CMK (cell line): Measurements from ENCODE around the gene THADA.
"Not testable (repeated sequence)": the region's sequence is repeated elsewhere in the genome, so short reads cannot be mapped to it uniquely, and the experiment has no call there.

Source experiments
- DNase-seq: peaks from one replicate; pipeline ENCODE4 v3.0.0-alpha.2; 2010; ENCODE audit warnings: low read depth

THADA gene

DNA sequence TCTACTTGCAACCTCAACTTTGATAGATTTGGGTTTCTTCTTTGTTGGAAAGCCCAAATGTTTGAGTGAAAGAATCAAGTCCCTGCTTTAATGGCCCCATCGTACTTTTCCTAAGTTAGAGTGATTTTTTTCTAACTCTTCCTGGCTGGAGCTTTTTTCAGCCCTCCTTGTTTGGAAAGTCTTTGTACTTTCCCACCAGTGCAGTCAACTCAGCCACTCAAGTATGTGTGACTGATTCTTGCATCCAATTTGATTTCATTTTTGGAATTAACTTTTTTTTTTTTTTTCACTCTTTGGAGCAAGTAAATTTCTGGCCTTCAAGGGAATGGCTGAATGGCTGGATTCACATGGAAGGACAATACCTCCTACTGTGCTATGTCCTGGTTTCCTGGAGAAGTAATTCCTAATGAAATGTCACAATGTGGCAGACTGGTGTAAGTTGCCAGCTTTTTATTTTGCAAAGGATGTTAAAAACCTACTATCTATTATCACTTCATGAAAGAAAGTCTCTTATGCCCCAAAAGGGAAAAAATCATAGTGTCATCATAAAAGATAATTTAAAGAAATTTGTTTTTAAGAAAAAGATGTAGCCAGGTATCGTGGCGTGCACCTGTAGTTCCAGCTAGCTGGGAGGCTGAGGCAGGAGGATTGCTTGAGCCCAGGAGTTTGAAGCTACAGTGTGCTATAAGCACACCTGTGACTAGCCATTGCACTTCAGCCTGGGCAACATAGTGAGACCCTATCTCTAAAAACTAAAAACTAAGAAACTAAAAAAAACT is 293.5 kb downstream of the THADA start:
- no peak for DNase-seq

DNA sequence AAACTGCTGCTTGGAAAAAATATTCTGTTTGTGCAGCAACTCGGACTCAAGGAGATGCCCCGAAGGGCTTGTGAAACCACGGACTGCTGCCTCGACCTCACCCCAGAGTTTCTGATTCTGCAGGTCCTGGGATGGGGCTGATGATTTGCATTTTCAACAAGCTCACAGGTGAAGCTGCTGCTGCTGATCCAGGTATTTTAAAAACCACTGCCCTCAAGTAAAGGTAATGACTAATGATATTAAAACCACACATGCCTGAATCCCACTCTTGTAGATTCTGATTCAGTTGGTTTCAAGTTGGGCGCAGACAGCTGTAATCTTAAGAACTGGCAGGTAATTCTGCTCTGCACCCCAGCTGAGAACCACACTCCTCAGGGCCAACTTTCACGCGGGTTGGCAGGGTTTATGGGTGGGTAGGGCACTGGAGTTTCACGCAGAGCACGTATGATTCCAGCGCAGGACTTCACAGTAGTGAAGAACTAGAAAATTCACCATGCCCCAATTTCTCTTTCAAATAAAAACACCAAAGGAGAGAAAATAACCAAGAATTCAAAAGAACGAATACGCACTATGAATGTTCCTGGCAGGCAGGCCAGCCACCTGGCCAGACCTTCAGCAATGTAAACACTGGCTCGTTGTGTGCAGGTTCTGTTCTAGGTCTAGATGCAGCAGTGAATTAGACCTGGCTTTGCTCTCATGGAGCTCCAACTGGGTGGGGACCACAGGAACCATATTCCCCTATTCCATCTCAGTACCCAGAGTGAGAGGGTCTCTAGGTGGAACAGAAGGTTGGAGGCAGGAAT is 294.9 kb downstream of the THADA start:
- no peak for DNase-seq

DNA sequence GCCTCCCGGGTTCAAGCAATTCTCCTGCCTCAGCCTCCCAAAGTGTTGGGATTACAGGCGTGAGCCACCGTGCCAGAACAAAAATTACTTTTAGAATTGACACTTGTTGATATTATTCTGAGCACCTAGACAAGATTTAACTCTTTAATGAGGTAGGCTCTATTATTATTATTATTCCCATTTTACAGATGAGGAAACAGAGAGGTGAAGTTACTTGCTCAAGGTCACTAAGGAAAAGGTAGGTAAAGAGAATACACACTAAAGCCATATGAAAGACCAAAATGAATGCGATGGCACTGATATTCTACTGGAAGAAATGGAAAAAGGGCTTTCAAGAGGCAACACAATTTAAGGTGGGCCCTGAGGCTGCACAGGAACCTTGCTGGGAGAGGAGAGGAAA is 295.6 kb downstream of the THADA start:
- DNase-seq, result no peak

DNA sequence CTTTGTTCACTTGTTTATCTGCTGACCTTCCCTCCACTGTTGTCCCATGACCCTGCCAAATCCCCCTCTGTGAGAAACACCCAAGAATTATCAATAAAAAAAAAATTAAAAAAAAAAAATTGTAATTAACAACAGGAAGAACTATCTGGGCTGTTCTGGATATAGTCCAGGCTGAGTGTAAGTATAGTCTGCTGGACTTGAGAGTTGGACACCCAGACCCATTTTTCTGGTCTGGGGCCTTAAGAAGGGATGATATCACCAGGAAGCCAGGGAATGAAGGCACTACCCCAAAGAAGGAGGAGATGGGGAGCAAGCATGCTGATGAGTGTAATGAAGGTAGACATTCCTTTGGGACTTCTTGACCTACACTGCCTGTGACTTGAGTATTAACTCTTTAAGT is 297.3 kb downstream of the THADA start:
- no peak for DNase-seq

DNA sequence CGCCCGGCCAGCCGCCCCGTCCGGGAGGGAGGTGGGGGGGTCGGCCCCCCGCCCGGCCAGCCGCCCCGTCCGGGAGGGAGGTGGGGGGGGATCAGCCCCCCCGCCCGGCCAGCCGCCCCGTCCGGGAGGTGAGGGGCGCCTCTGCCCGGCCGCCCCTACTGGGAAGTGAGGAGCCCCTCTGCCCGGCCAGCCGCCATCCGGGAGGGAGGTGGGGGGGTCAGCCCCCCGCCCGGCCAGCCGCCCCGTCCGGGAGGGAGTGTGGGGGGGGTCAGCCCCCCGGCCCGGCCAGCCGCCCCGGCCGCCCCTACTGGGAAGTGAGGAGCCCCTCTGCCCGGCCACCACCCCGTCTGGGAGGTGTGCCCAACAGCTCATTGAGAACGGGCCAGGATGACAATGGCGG is 298.1 kb downstream of the THADA start:
- not testable (repeated sequence) for DNase-seq

DNA sequence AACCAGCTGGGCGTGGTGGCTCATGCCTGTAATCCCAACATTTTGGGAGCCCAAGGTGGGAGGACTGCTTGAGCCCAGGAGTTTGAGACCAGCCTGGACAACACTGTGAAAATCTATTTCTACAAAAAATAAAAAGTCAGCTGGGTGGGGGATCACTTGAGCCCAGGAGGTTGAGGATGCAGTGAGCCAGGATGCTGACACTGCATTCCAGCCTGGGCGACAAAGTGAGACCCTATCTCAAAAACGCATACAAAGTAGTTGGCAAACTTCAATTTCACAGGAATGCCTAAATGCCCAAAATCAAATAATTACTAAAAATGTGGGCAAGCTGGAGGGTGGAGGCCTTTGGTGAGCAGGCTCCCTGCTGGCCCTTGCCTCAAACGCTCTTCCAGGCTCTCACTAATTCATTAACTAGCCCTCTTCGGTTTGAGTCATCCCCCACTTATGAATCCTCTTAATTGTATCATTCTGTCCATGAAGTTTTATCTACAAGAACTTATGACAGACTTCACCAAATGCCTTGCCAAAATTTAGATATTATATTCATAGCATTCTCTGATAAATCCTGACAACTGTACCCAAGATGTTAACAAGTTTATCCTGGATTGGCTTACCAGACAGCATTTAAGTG is 300.8 kb downstream of the THADA start:
- no peak for DNase-seq

DNA sequence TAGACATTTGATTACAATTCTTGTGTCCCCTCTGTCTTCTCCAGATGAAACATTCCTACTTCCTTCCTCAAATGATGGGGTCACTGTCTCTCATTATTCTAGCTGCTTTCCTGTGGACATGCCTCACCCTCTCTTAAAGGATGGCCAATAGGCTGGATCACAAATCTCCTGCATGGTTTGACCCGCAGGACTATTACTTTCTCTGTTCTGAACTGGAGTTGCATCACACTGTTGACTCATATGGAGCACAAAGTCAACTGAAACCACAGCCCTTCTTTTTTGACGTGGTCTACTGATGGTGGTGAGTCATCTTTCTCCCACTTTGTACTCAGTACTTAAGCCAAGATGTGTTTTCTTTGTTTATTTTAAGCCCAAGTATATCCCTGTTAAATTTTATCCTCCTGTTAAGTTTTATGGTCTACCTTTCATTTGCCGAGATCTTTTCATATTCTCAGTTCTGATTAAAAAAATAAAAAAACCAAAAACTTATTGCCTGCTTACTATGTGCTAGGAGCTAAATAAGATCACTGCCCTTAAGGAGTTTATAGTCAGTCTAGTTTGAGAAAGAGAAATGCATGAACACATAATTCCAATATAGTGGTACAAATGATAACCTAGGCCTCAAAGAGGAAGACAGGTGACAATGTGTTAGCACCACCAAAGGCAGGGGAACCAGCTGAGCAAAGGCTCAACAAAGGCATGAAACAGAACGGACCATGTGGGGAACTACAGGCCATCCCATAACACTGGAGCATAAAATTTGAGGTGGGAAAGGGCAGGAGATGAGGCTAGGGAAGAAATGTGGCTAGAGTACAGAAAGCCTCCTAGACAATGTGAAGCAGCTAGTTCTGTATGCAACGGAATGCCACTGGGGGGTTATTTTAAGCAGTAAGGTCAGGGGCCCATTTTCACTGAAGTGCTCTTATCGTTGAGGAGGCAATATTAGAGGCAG is 301.8 kb downstream of the THADA start:
- no peak for DNase-seq

DNA sequence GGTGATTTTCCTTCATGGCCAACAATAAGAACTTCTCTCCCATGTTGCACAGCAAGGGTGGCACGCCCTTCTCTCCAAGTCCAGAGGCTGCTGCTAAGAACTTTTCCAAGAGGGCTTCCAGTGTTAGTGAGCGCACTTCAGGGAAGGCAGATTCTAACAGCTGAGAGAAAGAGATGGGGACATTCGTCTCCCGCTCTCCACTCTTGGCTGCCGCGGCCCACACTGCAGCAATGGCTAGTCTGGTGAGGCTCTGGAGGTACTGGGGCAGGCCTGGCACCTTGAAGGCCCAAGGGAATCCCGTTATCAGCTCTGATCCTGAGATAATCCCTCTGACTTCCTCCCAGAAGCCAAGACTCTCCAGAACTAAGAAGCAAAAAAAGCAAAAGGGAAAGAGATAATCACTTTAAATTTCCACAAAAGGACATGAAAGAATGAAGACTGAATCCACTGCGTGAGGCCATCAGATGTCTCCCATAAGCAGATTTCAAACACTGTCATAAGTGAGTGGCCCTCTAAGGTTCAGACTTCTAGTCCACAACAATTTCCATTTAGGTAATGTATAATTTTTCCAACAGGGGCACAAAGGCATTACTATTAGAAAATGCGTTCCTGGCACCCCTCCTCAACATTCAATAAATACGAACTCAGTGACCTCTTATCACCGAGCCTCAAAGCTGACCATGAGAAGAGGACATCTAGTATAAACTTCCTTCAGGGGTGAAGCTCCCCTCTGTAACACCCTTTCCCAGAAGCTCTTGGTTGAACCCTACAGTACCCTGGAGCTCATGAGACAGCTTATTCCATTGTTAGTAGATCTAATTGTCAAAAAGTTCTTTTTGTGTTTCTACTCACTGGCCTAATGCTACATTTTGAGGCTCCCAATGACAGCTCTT is 302.7 kb downstream of the THADA start:
- no peak for DNase-seq

DNA sequence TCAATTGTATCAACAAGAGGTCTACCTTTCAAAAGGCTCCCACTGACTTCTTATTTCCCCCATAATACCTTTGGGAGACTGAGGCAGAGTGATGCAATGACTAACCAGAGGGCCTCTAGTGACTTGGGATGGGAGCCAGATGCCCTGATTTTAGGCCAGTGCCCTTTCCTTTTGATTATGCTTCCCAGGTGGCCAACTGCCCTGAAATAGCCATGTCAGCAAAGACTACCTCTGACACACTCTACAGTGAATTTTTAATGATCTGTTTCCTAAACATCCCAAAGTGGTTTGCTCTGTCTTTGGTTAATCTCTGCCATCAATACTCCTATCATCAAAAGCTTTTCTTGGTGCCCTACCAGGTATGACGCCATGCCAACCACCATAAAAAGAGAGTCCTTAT is 303.5 kb downstream of the THADA start:
- no peak for DNase-seq

DNA sequence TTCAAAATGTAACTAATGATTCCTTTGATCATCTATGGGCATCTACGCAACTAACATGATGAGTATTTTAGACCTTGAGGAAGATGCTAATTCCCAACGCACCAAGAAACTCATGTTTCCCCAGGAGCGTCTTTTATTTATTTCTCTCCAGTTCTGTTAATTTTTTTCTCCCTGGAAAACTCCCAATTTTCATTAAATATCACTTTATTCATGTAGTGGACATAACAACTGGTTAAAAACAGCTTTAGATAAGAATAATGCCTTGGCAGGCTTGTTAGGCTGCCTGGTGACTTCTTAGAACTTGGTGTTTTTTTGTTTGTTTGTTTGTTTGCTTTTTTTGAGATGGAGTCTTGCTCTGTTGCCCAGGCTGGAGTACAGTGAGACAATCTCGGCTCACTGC is 306.5 kb downstream of the THADA start:
- no peak for DNase-seq

DNA sequence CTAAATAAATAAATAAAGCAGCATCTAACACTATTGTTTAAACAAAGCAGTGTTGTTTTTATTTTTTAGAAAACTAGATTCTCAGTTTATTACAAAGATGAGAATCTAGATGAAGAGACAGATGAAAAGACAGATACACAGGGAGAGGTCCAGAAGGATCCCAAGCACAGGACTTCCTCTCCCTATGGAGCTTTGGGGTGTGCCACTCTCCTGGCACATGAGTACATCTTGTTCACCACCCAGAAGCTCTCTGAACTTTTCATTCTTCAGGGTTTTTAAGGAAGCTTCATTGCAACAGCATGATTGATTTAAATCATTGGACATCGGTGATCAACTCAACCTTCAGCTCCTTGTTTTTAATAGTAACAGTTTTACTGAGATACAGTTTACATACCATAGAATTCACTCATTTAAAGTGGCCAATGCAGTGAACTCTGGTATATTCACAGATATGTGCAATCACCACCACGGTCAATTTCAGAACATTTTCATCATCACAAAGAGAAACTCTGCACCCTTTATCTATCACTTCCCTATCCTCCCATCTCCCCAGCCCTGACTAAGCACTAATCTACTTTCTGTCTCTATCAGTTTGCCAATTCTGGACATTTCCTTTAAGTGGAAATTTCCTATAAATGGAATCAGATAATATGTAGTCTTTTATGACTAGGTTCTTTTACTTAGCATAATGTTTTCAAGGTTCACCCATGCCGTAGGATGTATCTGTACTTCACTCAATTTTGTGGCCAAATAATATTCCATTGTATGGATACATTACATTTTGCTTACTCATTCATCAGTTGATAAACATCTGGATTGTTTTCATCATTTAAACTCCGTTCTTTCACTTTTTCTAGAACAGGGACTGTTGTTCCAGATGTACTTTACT is 307.2 kb downstream of the THADA start:
- no peak for DNase-seq

DNA sequence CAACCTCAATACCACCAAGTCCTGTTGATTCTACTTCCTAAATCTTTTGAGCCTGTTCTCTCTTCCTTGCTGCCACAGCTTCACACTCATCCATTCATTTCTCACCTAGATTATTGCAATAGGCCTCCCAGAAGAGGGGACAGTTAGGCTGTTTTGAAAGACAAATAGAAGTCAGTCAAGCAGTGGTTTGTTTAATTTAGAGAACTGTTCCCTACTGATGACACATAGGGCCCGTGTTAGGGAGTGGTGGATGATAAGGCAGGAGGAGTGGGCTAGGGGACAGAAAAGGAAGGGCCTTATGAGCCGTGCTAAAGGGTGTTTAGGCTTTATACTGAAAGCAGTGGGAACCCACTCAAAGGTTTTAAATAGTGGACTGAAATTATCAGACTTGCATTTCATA is 309.9 kb downstream of the THADA start:
- DNase-seq, result no peak

DNA sequence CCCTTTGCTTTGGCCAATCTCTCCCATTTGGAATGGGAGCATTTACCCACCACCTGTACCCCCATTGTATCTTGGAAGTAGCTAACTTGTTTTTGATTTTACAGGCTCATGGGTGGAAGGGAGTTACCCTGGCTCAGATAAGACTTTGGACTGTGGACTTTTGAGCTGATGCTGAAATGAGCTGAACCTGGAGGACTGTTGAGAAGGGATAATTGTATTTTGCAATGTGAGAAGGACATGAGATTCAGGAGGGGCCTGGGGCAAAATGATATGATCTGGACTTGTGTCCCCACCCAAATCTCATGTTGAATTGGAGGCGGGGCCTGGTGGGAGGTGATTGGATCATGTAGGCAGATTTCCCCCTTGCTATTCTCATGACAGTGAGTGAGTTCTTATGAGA is 310.9 kb downstream of the THADA start:
- no peak for DNase-seq

DNA sequence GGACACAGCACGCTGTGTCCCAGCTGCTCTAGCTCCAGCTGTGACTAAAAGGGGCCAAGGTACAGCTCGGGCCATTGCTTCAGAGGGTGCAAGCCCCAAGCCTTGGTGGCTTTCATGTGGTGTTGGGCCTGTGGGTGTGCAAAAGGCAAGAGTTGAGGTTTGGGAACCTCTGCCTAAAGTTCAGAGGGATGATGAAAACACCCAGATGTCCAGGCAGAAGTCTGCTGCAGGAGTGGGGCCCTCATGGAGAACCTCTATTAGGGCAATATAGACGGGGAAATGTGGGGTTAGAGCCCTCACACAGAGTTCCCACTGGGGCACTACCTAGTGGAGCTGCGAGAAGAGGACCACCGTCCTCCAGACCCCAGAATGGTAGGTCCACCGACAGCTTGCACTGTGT is 311.5 kb downstream of the THADA start:
- DNase-seq, result not testable (repeated sequence)

DNA sequence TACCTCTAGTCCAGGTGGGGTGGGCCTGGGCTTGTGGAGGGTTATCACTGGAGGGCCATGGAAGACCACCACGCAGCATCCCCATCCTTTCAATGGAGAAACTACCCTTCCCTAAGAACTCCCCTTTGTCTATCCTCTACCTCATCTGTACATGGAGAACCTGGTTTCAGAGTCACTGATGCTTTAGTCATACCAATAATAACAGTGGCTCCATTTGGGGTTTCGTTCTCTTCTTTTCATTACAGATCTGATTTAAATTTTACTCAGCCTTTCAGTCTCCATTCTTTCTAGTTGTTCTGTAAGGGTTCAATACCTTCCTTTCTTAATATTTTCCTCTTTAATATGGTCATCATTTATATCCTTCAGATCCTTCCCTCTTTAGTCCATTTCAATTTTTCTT is 314.8 kb downstream of the THADA start:
- no peak for DNase-seq

DNA sequence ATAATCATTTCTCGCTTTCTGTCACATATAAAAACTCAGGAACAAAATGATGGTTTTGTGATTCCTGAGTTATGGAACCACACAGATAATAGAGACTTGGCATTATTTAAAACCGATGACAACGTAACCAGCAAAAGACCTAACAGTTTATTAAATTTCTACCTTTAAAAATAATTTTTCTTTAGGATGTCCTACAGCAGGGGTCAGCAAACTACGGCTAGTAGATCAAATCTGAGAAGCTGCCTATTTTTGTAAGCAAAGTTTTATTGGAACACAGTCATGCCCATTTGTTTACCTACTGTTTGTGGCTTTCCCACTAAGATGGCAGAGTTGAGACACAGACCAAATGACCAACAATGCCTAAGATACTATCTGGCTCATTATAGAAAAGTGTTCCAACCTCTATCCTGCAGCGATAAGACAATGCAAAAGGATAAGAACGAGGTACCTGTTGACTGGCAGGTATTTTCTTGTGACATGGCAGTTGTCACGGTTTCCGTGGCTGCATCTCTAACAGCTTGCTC is 316.5 kb downstream of the THADA start:
- DNase-seq, result no peak

DNA sequence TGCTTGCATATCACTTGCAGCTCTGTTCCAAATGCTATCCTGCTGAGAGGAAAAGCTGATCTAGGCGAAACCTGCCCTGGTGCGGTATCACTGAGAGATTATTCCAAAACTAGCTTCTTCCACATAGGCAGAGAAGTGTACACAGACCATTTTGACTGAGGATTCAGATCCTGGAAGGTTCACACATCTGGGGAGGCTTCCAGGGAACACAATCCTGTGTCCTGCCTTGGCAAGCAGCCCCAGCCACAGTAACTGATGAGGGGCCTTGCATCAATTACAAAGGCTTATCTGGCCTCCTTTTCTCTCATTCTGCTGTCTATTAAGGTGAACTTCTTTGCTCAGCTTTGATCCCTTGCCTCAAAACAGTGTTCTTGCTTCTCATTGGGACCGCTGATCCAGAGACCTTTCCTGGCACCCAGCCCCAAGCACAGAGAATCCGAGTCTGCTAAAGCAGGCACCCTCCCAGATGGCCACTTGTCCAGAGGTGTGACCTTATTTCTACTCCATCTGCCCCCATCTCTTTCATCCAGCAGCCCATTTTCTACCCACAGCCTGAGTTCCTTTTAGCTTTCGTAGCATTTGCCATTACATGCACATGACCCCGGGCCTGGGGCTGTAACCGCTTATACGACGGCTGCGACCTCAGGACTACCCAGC is 317.1 kb downstream of the THADA start:
- DNase-seq, result no peak

DNA sequence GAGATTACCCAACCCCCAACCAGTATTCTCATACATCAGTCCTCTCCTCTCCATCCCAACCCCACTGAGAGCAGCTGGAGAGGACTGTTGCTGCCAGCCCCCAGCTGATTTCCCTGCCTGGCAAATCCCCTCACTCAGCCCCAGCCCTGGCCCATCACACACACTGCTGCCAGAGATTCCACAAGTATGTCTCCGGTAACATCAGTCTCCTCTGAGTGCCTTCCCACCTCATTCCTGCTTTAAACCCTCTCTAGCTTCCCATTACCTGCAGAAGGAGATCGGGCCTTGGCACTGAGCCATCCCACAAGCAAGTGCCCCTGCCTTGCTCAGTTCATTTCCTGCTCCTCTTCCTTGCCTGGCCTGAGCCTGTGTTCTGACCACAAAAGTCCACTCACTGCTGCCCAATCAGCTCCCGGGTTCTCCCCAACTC is 318.9 kb downstream of the THADA start:
- no peak for DNase-seq
